HG03139 (cell line): ENCODE measurements around the gene MCOLN1.
"Not testable (repeated sequence)": the region's sequence is repeated elsewhere in the genome, so short reads cannot be mapped to it uniquely, and the experiment has no call there.

Source experiments
- ATAC-seq: cut with Tn5 transposase; IDR thresholded peaks from one replicate; pipeline ENCODE4 v1.9.1; 2021; ENCODE audit not compliant: unreplicated experiment

Gene MCOLN1

DNA sequence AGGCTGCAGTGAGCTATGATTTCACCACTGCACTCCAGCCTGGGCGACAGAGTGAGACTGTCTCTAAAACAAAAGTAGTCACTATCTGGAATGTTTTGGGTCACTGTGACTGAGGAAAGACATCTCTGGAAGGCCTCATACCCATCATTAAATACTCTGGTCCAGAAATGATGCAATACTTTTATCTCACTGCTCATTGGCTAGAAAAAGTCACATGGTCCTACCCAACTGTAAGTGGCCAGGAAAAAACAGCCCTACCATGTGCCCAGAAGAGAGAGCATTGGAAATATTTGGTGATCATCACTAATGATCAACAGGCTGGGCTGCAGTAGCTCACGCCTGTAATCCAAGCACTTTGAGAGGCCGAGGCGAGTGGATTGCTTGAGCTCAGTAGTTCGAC is 42.9 kb downstream of the MCOLN1 start:
- no peak for ATAC-seq

DNA sequence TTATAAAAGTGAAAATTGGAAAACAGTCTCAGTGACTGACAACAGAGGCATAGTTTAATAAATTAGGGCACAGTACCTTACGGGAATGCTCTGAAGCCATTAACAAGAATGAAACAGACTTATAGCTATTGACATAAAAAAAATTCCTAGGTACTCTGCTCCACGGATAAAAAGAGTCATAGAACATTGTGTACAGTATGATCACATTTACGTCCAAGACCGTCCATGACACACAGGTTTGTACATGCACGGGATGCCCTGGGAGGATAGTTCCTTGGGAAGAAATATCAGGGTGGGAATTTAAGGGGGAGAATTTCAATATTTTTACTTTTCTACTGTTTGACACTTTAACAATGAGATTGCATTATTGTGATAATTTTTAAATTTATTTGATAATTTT is 48.3 kb downstream of the MCOLN1 start:
- no peak for ATAC-seq

DNA sequence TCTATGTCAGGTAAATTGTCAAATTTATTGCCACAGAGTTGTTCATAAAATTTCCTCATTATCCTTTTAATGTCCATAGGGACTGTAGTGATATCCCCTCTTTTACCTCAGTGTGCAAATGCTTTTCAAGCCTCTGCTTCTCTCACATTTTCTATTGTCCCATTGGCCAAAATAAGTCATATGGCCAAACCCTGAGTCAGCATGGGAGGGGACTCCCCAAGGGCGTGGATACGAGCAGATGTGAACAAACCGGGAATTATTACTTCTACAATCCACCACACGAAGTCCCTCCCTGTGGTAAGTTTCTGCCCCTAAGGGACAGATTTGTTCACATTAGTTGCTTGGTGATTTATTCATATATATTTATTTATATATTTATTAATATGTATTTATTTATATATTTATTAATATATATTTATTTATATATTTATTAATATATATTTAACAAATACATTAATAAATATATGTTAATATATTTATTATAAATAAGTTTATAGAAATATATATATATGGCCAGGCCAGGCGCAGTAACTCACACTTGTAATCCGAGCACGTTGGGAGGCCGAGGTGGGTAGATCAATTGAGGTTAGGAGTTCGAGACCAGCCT is 53.1 kb downstream of the MCOLN1 start:
- no peak for ATAC-seq

DNA sequence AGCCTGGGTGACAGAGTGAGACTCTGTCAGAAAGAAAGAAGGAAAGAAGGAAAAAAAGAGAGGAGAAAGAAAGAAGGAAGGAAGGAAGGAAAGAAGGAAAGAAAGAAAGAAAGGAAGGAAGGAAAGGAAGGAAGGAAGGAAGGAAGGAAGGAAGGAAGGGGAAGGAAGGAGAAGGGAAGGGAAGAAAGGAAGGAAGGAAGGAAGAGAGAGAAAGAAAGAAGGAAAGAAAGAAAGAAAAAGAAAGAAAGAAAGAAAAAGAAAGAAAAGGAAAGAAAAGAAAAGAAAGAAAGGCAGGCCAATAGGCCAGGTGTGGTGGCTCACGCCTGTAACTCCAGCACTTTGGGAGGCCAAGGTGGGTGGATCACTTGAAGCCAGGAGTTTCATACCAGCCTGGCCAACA is 55.0 kb downstream of the MCOLN1 start:
- not testable (repeated sequence) for ATAC-seq

DNA sequence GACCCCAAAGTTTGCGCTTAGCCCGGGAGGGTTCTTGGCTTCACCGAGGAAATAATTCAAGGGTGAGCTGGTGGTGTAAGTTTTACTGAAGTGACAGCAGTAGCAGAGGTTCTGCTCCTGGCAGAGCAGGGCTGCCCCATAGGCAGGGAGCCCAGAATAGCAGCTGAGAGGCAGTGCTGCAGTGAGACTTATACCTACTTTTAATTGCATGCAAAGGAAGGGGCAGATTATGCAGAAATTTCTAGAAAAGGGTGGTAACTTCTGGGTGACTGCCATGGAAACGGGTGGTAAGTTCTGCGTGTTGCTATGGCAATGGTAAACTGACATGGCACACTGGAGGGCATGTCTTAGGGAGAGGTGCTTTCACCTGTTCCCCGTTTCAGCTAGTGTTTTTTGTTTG is 55.7 kb downstream of the MCOLN1 start:
- ATAC-seq, result no peak

DNA sequence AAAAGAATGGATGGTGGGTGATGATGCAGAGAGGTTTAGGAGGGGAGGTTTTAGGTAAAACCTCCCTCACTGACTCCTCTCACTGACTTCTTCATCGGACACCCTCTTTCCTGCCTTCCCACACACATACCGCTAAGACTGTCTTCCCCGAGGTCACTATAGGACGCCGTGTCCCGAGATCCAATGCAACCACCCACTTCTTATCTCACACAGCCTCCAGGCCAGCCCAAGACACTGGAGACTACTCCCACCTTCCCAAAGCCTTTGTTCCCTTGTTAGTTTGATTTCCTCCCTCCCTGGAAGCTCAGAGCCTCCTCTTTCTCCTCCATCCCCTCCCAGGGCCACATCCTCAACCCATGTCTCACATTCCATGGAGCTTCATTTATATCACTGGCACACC is 56.8 kb downstream of the MCOLN1 start:
- ATAC-seq, result no peak

DNA sequence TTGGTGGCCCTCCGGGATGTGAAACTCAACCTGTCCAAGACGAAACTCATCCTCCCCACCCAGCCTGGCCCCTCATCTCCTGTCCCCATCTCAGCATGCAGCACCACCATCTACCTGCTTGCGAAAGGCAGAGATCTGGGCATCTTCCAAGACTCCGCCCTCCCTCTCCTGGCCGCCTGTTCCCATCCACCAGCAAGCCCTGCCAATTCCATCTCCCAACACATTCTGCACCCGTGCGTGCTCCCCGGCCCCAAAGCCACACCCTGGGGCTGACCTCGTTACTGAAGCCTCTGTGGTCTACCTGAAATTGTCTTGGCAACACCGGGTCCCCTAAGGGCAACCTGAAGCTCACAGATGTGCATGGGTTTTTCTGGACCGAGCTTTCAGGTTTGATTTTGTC is 60.0 kb downstream of the MCOLN1 start:
- ATAC-seq, result no peak
